ENCODE results near the gene TAGAP.
"Not testable (repeated sequence)": the region's sequence is repeated elsewhere in the genome, so short reads cannot be mapped to it uniquely, and the experiment has no call there.

The TAGAP gene

DNA sequence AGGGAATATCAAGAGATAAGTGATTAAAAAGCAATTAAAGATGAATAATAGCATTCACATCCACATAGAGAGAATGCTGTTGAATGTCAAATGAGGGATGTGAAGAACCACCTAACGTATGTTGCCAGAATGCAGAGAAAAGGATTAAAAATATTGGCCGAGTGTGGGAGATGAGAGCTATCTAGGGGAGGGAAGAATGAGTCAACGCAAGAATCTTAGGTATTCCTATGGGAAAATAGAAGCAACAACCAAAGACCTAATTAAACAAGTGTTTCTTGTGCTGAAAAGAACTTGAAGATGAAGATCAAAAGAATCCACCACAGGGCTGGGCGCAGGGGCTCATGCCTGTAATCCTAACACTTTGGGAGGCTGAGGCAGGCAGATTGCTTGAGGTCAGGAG, 32.6 kb downstream of the TAGAP start:
- DNase-seq (ENCODE audit: low spot score): no peak

- not testable (repeated sequence) for DNase-seq (ENCODE audit: low spot score)
Measured at GRCh38 chr6:159010037-159010612, 34.7 kb downstream of the TAGAP start.

- peak; percentile 78 for DNase-seq (ENCODE audit: low spot score)
Measured at GRCh38 chr6:159008656-159009288, 36.0 kb downstream of the TAGAP start.

GRCh38 chr6:159007510-159007909, 37.3 kb downstream of the TAGAP start:
- no peak for DNase-seq (ENCODE audit: low spot score)

GRCh38 chr6:159005436-159005835, 39.4 kb downstream of the TAGAP start:
- DNase-seq (ENCODE audit: low spot score): no peak

- DNase-seq (ENCODE audit: low spot score): no peak
Measured at GRCh38 chr6:159004592-159004991, 40.2 kb downstream of the TAGAP start.

- no peak for DNase-seq (ENCODE audit: low spot score)
Measured at GRCh38 chr6:159002432-159003155, 42.2 kb downstream of the TAGAP start.

- peak; percentile 90 for DNase-seq (ENCODE audit: low spot score)
Measured at GRCh38 chr6:158999666-159000403, 45.0 kb downstream of the TAGAP start, which contains the start of gene RSPH3. RSPH3 (minus strand) TSS chr6:159000202; CDS start chr6:158999550, 652 bp downstream.

DNA sequence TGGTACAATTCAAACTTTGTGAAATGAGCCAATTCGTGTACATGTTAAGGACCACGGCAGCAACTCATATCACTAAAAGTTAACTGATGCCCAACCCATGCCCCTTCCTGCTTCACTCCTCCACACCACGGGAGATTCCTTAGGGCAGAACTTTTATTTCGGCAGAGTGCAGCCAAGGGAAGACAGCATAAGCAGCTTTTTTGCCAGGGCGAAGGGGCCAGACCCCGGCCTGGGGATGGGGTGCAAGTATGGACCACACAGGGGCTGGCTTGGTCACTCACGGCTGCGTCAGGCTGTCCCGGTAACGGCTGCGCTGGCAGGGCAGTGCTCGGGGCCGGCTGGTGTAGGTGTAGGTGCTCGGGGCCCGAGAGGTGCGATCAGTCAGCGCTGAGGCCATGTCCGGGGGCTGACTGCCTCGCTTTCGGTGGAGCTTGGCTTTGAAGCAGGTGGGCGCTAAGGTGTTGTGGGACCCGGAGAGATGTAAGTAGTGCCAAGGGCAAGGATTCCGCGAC, 45.6 kb downstream of the TAGAP start:
- no peak for DNase-seq (ENCODE audit: low spot score)

GRCh38 chr6:158996856-158997255, 47.9 kb downstream of the TAGAP start:
- DNase-seq (ENCODE audit: low spot score): no peak

GRCh38 chr6:158993639-158994038, 51.2 kb downstream of the TAGAP start:
- no peak for DNase-seq (ENCODE audit: low spot score)

DNA sequence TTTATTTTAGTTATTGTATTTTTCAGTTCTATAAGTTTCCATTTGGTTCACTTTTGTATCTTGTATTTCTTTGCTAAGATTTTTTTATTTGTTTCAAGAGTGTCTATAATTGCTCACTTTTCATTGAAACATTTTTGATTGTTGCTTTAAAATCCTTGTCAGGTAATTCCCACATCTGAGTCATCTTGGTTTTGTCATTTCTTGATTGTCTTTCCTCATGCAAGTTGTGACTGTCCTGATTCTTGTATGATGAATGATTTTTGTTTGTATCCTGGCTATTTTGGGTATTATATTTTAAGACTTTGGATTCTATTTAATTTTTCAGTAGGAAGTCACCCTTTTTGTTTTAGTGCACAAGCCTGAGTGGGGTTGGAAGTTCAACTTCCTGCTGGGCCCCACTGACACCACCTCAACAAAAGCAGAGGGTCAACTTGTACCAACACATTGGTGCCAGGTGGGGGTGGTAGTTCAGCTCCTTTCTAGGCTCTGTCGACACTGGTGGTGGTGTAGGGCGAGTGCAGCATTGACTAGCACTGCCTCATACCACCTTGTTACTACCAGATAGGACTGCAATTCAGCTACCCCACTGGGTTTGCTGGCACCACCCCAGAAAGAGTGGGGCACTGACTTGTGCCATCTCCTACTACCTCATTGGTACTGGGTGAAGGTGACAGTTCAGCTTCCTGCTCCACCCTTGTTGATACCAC, 53.6 kb downstream of the TAGAP start:
- no peak for DNase-seq (ENCODE audit: low spot score)

DNA sequence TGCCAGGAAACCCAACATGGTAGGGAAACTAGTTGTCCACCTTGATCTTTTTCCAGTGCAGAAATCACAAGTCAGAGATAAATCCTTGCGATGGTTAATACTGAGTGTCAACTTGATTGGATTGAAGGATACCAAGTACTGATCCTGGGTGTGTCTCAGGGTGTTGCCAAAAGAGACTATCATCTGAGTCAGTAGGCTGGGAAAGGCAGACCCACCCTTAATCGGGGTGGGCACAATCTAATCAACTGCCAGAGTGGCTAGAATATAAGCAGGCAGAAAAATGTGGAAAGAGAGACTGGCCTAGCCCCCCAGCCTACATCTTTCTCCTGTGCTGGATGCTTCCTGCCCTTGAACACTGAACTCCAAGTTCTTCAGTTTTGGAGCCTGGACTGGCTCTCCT, 55.1 kb downstream of the TAGAP start:
- not testable (repeated sequence) for DNase-seq (ENCODE audit: low spot score)

DNA sequence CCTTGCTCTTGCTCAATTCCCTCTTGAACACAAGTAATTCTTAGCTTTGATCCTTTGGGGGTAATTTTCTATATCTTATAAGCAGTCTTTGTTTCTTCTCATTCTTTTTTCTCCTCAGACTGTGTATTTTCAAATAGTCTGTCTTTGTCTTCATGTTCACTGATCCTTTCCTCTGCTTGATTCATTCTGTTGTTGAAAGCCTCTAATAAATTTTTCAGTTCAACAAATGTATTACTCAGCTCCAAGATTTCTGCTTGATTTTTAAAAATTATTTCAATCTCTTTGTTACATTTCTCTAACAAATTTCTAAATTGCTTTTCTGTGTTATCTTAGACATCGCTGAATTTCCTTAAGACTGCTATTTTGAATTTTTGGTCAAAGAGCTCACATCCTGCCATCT, 56.3 kb downstream of the TAGAP start:
- no peak for DNase-seq (ENCODE audit: low spot score)

DNA sequence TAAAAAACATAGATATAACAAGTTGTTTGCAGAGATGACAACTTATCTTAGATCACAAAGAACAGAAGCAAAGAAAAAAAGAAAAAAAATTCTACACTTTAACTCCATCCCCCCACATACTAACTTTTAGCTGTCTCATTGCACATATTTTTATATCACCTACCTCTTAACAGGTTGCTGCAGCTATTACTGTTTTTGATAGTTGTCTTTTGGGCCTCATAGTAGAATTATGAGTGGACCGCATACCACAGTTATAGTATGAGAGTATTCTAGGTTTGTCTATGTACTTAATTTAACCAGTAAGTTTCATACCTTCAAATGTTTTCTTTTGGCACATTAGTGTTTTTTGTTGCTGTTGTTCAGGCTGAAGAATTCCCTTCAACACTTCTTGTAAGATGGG, 57.1 kb downstream of the TAGAP start:
- DNase-seq (ENCODE audit: low spot score): no peak

All from CD4-positive, alpha-beta T cell treated with Interleukin-2 at 100 ng/mL for 4 hours (primary cell).